ENCODE measurements around the gene LRP2. TPM values are rescaled to one million over a fixed set of nuclear protein-coding genes. Genes with fewer than 3 reads are reported as not detected.

LRP2 gene
- total and polyA plus RNA-seq, 2 of the 8 experiments (the other 6 are each of a cell fraction or from before 2014, with no cell fraction given), result 2.0 to 2.9 TPM

DNA sequence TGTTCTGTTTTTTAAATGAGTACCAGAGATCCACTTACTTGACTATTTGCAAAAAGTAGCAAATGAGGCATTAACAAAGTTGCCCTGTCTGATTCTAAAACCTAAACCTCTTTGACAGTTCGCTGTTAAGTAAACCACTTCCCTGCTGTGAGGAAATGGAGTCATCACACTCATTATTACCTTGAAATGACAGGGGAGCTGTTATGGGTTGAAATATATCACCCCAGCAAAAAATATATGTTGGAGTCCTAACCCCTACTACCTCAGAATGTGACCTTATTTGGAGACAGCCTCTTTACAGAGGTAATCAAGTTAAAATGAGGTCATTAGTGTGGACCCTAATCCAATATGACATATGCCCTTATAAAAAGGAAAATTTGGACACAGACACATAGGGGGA is 256.9 kb downstream of the LRP2 start:
- H4K20me1 ChIP-seq (replicated peaks in 1 of 2; ENCODE audit: control insufficient read depth in 1 of 2, insufficient read depth in 2 of 2, low read length in 2 of 2), result no peaks in the 10 kb centered on the region
- H2BK20ac ChIP-seq (ENCODE audit: low read length), result no peak overlapping the region
- no peaks in the 10 kb centered on the region for H3K27me3 ChIP-seq (replicated peaks in 1 of 4; ENCODE audit: control insufficient read depth in 3 of 4, extremely low read depth in 1 of 4, insufficient read depth in 3 of 4, low read length in 3 of 4)
- CTCF ChIA-PET (ENCODE audit: partially characterized antibody), result interaction anchor here (0.7 kb wide), 1 partner anchor 35 kb away, joined by 3 read pairs; no protein-coding TSS in a partner anchor
- H2AFZ ChIP-seq (ENCODE audit: low read length), result no peak overlapping the region
- no peak overlapping the region for H4K5ac ChIP-seq (ENCODE audit: insufficient read length, low read depth, low read length)
- H3K23me2 ChIP-seq (ENCODE audit: low read depth, low read length), result no peaks in the 10 kb centered on the region
- H3K4me2 ChIP-seq (ENCODE audit: insufficient read depth in 1 of 2, low read depth in 2 of 2, low read length in 2 of 2), result no peak overlapping the region
- no peak overlapping the region for H3K4me3 ChIP-seq (ENCODE audit: extremely low read depth in 1 of 4, insufficient read depth in 2 of 4, low read depth in 3 of 4, low read length in 4 of 4)
- no peak overlapping the region for H3K18ac ChIP-seq (ENCODE audit: extremely low read depth, low read length)
- H3K79me1 ChIP-seq (ENCODE audit: low read depth, low read length), result no peaks in the 10 kb centered on the region
- WGBS, 2 experiments (ENCODE audit: extremely low coverage in 1 of 2, insufficient coverage in 1 of 2, insufficient read length in 1 of 2, insufficient replicate concordance in 2 of 2, low coverage in 1 of 2, low lambda C conversion rate in 2 of 2, missing lambda C conversion rate in 1 of 2), result 96% methylated on average over 1 of the region's 1 CpG; no CpG with 5 or more reads in 1 of the 2 experiments
- FAIRE-seq, result no peak
- no peak overlapping the region for H3K23ac ChIP-seq (ENCODE audit: insufficient read length)
- H2BK15ac ChIP-seq (ENCODE audit: low read length), result no peak overlapping the region
- no peak for DNase-seq (ENCODE audit: low read depth in 1 of 2, low spot score in 2 of 2)
- no peak overlapping the region for H3K14ac ChIP-seq (ENCODE audit: insufficient read length)
- H3K79me2 ChIP-seq (ENCODE audit: control insufficient read depth in 1 of 2, insufficient read depth in 2 of 2, low read length in 2 of 2), result no peaks in the 10 kb centered on the region
- no peak overlapping the region for H2BK5ac ChIP-seq (ENCODE audit: low read depth, low read length)
- H3K4ac ChIP-seq (replicated peaks; ENCODE audit: insufficient read length, low read depth, low read length), result no peak overlapping the region
- POLR2A ChIA-PET (ENCODE audit: partially characterized antibody), result no interaction called here
- H3K4me1 ChIP-seq (replicated peaks in 1 of 4; ENCODE audit: control insufficient read depth in 3 of 4, insufficient read depth in 4 of 4, low read length in 3 of 4), result peaks cover 0 to 6% (median 2%) of the 10 kb centered on the region in 4 experiments; a peak in 3 of 7 replicates
- no peak overlapping the region for H3K56ac ChIP-seq (replicated peaks; ENCODE audit: insufficient read length, low read depth, low read length)
- H3K27ac ChIP-seq (ENCODE audit: low read depth, low read length), result no peak overlapping the region
- no peak for TF ChIP-seq MAX (IDR thresholded peaks at IDR 0.05)
- no peak for TF ChIP-seq BACH1 (IDR thresholded peaks at IDR 0.05; ENCODE audit: low read length)
- no peak for TF ChIP-seq RFX5 (IDR thresholded peaks at IDR 0.05; ENCODE audit: borderline replicate concordance, low read depth, low read length)
- no peak for TF ChIP-seq MAFK (IDR thresholded peaks at IDR 0.05; ENCODE audit: low read depth, low read length)
- TF ChIP-seq TAF7 (optimal IDR thresholded peaks at IDR 0.05; ENCODE audit: borderline replicate concordance, low read depth, low read length), result no peak
- no peak for TF ChIP-seq POU5F1 (IDR thresholded peaks at IDR 0.05; ENCODE audit: low read depth, low read length)
- TF ChIP-seq KDM4A (IDR thresholded peaks at IDR 0.05; ENCODE audit: low read depth, low read length, severe bottlenecking), result no peak
- H2BK12ac ChIP-seq (ENCODE audit: low read depth, low read length), result no peak overlapping the region
- H2BK120ac ChIP-seq (replicated peaks; ENCODE audit: low read depth, low read length), result no peak overlapping the region
- no peaks in the 10 kb centered on the region for H3K9me3 ChIP-seq (ENCODE audit: insufficient read depth in 2 of 2, low read depth in 1 of 2, low read length in 1 of 2)
- H4K8ac ChIP-seq (ENCODE audit: extremely low read depth, insufficient read depth, low read length), result no peak overlapping the region
- no peaks in the 10 kb centered on the region for H3K36me3 ChIP-seq (ENCODE audit: control insufficient read depth in 2 of 4, insufficient read depth in 4 of 4, low read length in 3 of 4)
- H2AK5ac ChIP-seq (ENCODE audit: low read depth, low read length), result no peak overlapping the region
- H4K91ac ChIP-seq (replicated peaks; ENCODE audit: insufficient read length, low read length), result no peak overlapping the region
- no peak overlapping the region for H3K9ac ChIP-seq (replicated peaks in 1 of 4; ENCODE audit: extremely low read depth in 1 of 4, low read depth in 3 of 4, low read length in 3 of 4)

All from H1 (cell line).